GM12874 (cell line): Measurements from ENCODE around the gene HOXA4.

Source experiments
- CTCF ChIP-seq: IDR thresholded peaks from 2 replicates; pipeline ENCODE4 v1.5.1; 2011; ENCODE audit warnings: low read depth, mild to moderate bottlenecking, control low read depth, low read length, moderate library complexity; ENCODE audit not compliant: insufficient read depth

Gene HOXA4

GRCh38 chr7:27093184-27093895, 37.2 kb downstream of the HOXA4 start:
- TF ChIP-seq CTCF, result no peak

GRCh38 chr7:27092819-27093110, 37.8 kb downstream of the HOXA4 start:
- no peak for TF ChIP-seq CTCF

DNA sequence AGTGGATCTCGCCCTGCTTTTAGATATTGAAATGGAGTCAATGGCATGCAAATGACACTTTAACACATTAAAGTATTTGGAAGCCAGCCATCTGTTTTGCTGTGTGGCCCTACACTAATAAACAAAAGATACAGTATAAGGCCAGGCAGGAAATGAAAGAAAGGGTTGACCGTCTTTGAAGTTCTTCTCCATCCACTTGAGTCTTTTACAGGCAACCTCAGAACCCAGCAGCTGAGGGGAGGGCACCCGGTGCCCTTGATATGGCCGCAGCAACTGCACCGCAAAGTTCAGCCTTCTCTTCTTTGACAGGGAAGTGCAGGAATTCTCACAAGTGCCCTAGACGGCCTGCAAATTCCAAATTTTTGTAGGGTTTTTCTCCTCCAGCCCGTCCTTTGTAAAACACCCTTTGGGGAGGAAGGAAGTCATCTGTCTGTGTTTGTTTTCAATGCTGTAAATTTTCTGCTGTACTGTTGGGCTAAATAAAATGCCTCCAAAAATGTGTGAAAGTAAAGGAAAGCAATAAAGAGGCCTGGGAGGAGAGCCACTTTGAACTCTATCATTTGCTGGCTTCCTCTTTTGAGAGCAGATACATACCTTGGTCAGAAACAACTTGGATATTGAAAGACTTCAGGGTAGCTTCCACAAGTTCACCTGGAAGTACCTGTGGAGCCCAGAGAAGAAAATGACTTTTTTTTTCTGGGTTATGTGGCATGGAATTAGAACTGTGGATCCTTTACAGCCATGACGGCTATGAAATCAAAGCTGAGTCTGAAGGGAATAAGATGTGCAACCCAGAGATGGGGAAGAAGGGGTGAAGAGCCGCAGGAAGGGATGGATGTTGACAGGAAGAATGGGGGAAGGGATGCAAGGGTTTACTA, 38.4 kb downstream of the HOXA4 start:
- no peak for TF ChIP-seq CTCF

GRCh38 chr7:27091105-27091504, 39.5 kb downstream of the HOXA4 start:
- no peak for TF ChIP-seq CTCF

GRCh38 chr7:27088002-27088922, 42.3 kb downstream of the HOXA4 start:
- TF ChIP-seq CTCF, result no peak

GRCh38 chr7:27083646-27084045, 46.9 kb downstream of the HOXA4 start:
- no peak for TF ChIP-seq CTCF

GRCh38 chr7:27082171-27082570, 48.4 kb downstream of the HOXA4 start:
- no peak for TF ChIP-seq CTCF
